CD4-positive, alpha-beta T cell treated with Interleukin-21 for 1 hour (primary cell): ENCODE results near the gene MGAT3.
"Not testable (repeated sequence)": the region's sequence is repeated elsewhere in the genome, so short reads cannot be mapped to it uniquely, and the experiment has no call there.

ENCODE experiments used
- DNase-seq: peaks from one replicate; pipeline ENCODE4 v3.0.0-alpha.2; 2020

The MGAT3 gene

DNA sequence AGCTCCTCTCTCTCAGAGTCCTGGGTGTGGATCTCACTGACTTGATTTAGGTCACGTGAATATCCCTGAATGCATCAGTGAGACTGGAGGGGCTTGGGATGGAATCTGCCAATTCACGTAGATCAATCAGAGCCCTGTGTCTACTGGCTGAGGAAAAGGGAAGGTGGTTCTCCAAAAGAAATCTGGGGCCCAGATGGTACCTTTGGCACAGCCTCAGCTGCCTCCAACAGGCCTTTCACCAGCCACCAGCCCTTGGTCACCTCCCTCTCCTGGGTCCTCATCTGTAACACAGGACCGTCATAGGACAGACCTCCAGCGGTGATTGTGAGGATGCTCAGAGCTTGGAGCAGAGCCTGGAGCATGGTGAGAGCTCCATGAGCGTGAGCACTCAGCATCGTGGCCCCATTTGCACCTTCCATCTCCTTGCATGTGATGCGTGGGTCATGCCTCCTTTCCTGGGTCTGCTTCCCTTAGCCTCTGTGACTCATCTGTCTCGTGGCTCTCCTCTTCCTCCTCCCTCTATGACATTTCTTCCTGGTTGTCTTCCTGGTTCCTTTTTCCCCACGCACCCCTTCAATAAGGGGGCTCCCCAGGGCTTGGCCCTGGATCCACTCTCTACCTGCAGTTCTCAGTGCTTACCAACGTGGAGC lies 37.8 kb downstream of the MGAT3 start:
- no peak for DNase-seq

- DNase-seq, result peak; percentile 53
Observed at GRCh38 chr22:39496131-39496838, 39.5 kb downstream of the MGAT3 start.

- DNase-seq, result no peak
Observed at GRCh38 chr22:39497429-39497828, 40.6 kb downstream of the MGAT3 start.

DNA sequence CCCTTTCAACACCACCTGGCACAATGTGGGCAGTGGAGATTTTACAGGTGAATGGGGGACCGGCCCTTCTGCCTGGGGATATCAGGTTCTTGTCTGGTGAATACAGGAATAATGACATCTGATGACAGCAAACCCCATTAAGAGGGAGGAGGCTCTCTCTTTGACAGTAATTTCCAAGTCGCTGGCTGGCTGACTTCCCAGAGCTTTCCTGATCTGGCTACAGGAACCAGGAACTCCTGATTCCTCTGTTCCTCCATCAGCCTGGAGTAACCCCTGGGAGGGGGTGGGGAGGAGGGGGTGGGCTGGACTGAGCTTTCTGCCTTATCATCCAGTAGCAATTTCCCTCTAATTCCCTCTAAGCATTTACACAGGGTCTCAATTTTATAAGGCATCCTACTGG lies 41.6 kb downstream of the MGAT3 start:
- DNase-seq, result no peak

- DNase-seq, result no peak
Observed at GRCh38 chr22:39498802-39499201, 42.0 kb downstream of the MGAT3 start.

DNA sequence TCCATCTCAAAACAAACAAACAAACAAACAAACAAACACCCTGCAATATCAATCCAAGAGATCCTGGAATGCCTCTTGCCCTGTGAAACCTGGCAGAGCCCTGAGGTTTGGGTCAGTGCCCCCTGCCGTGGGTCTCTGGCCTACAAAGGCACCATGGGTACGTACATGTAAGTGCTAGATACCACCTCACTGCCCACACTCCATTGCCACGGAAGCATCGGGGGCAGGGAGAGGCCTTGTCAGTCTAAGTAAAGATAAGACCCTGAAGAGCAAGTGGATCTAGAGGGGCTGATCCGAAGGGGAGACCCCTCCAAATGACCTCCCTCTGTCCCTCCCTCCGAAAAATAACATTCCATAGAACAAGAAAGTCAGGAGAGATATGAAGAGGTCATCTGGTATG lies 43.3 kb downstream of the MGAT3 start:
- no peak for DNase-seq

DNA sequence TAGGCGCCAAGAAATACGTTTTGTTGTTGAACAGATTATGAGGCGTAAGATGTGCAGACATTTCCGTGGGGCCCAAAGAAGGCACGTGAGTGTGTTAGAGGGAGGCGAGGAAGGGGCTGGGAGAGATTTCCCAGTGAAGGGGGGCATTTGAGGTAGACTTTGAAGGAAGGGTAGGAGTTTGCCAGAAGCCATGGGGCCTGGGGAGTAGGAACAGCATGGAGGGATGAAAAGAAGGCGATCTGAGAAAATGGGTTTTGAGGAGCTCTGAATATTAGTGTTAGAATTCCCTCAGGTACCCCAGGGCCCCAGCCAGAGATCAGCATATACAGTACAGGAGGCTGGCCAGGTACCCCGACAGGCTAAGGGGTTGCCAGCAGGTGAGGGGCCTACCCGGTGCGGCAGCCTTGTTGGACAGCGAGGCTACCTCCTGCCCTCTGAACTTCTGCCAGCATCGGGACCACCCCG lies 44.9 kb downstream of the MGAT3 start:
- no peak for DNase-seq

DNA sequence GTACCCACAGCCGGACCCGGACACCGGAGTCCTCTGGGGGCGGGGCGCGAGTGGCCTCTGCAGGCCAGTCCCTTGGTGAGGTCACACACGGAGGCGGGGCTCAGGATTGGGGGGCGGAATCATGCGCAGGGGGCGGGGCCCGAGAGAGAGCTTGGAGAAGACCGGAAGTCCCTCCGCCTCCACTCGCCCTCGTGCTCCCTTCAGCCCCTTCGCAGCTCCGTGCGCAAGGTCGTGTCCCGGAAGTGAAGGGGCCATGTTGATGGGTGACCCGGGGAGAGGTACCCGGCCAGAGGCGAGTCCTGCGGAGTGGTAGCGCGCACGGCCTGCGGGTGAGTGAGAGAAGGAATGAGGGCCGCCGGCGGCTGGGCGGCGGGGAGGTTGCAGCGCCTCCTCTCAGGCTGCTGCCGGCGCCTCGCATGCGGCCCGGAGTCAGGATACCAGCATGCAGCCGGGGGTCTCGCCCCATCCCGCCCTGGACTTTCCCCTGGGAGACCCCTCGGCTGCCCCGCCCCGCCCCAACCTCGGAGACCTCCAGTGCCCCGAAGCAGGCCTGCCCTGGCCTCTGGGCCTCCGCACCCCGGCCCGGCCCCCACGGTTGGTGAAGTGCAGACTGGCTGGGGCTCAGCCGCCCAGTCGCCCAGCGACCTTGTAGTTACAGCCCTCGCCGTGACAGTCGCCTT lies 45.4 kb downstream of the MGAT3 start, which contains the start of gene MIEF1:
Gene MIEF1, plus strand, starts transcription at position 182 of the 680 bp plus-strand sequence. CDS start 9,005 bp downstream, outside the sequence.
- peak; percentile 93 for DNase-seq

DNA sequence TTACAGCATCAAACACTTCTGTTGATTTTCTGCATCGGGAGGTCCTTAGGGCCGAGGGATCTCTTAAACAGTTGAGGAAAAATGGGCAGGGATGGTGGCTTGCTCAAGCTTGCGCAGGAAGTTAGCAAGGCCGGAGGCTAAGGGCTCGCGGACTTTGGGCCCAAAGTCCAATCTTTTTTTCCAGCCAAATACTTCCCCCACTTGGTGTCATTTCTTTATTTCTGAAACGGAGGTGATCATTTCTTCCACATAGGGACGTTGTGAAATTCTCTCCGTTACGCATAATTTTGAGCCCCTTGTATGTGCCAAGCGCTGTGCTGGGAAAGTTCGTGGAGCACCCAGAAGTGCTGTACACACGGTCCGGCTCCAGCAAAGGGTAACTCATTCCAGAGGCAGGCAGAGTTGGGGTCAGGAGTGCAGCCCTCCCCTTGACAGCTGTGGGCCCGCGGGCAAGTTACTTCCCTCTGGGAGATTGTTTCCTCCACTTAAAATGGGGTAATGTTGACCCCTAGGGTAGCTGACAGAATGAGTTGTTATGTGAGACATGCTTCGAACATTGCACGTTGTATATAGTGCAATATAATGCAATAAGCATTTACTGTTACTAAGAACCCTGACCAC lies 46.1 kb downstream of the MGAT3 start:
- DNase-seq, result no peak

- no peak for DNase-seq
Observed at GRCh38 chr22:39503630-39504029, 46.8 kb downstream of the MGAT3 start.

DNA sequence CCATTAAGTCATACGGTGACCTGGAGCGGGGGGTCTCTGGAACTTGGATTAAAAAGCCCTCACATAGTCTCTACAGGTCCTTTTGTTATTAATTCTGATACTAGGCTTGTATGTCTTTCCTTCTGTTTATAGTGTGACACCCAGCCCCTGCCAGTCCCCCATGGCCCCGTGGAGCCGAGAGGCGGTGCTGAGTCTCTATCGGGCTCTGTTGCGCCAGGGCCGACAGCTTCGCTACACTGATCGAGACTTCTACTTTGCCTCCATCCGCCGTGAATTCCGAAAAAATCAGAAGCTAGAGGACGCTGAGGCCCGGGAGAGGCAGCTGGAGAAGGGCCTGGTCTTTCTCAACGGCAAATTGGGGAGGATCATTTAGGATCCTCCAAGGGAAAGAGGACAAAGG lies 47.3 kb downstream of the MGAT3 start:
- no peak for DNase-seq

GRCh38 chr22:39507021-39507420 lies 50.2 kb downstream of the MGAT3 start:
- not testable (repeated sequence) for DNase-seq

GRCh38 chr22:39508393-39508792 lies 51.6 kb downstream of the MGAT3 start:
- DNase-seq, result no peak

GRCh38 chr22:39510529-39511149 lies 53.8 kb downstream of the MGAT3 start:
- DNase-seq, result no peak

DNA sequence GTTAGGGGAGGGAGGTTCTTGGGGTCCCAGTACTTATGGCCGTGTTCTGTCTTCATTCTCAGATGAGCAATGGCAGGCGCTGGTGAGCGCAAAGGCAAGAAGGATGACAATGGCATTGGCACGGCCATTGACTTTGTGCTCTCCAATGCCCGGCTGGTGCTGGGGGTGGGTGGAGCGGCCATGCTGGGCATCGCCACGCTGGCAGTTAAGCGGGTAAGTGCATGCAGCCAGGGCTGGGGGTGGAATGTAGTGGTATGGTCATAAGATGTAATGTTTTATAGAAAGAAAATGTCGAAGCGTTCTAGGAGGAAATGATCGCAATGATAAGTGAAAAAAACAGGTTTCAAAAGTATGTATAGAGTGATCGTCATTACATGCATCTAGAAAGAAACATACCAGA lies 54.4 kb downstream of the MGAT3 start:
- no peak for DNase-seq

DNA sequence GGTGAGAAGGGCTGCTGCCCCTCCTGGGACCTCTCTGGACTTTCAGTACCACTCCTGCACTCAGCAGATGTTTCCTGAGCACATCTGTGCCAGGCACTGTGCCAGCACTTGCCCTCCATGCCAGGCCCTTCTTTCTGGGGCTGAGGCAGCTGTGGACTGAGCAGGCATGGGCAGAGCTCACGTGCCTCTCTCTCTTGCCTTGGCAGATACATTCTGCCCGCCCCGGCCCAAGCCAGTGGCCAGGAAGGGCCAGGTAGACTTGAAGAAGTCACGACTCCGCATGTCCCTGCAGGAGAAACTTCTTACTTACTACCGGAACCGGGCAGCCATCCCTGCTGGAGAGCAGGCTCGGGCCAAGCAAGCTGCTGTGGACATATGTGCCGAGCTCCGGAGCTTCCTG lies 55.2 kb downstream of the MGAT3 start:
- DNase-seq, result no peak

GRCh38 chr22:39513791-39514190 lies 57.0 kb downstream of the MGAT3 start:
- DNase-seq, result no peak

GRCh38 chr22:39514373-39514973 lies 57.7 kb downstream of the MGAT3 start:
- peak; percentile 57 for DNase-seq

DNA sequence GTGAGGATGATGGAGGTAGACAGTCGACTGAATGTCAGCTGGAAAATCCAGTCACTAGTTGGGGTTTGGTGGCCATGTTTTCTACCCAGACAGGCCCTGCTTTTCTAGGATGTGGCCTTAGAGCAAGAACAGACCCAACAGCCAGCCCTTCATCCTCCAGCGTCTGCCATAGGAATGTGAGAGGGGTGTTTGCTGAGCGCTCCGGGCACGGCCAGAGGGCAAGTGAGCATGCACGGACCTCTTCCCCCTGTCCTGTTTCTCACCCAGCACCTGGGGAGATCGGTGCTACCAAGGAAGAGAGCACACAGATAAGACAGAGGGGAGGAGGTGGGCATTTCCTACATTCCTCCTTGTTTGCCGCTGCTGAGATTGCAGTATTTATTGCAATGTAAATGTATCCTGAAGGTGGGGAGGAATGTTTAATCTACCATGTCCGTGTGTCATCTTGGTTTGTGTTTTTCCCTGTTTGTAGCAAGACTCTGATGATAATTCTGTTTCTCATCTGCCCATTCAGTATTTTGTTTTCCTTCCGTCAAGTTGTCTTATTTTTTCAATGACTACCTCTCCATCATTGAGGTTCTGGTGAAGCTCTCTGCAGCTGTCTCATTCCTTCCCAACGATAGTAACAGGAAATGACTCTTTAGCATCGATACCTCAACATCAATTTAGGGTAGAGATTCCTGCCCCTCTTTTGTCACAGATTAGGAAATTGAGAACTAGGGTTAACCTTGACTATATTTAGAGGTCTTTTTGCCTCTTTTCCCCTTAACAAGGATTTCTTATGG lies 58.6 kb downstream of the MGAT3 start:
- DNase-seq, result no peak

GRCh38 chr22:39517470-39517869 lies 60.7 kb downstream of the MGAT3 start:
- DNase-seq, result no peak

DNA sequence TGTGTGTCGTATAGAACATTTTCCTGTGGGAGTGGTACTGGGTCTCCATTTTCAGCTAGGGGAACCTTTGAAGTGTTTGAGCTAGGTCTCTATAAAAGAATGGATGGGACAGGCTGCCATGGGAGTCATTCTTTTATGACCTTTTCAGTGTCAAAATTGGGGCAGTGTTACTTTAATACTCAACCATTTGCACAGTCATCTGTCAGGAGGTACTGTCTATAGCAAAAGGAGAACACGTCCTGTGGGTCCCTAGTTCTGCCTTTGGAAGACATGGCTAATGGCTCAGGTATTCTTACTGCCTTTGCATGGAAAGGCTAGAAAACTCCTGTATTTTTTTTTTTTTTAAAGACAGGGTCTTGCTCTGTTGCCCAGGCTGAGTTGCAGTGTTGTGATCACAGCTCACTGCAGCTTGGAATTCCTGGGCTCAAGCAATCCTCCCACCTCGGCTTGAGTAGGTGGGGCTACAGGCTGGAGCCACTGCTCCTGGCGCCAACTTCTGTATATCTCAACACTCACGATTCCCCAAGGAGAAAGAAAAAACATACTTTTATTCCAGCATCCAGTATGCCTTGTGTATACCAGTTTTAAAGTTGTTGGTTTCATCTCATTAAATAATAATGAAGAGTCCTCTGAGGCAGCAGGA lies 61.5 kb downstream of the MGAT3 start:
- no peak for DNase-seq
